Prostate gland (tissue), 2 donors: ENCODE results near the gene MYO5C. TPM values are rescaled to one million over a fixed set of nuclear protein-coding genes. Genes with fewer than 3 reads are reported as not detected.

Source experiments
- DNase-seq: peaks from one replicate; pipeline ENCODE4 v3.0.0-alpha.2; 2019; ENCODE audit warnings: low spot score
- H3K27ac ChIP-seq, 2 donors: fragments of 200-600 bp; sonication (generic); 2 replicates each; pipeline ENCODE4 v1.5.1; 2017 to 2019
- H3K27me3 ChIP-seq: fragments of 200-600 bp; sonication (generic); replicated peaks from 2 replicates; pipeline ENCODE4 v1.5.1; 2019; ENCODE audit not compliant: insufficient read depth
- H3K36me3 ChIP-seq, 2 donors: fragments of 200-600 bp; sonication (generic); 1 replicate in 1 of 2; 2 replicates in 1 of 2; pipeline versions ENCODE4 v1.5.1 to v1.8.1; 2017 to 2019
- H3K4me1 ChIP-seq: fragments of 200-600 bp; sonication (generic); replicated peaks from 2 replicates; pipeline ENCODE4 v1.5.1; 2019
- H3K4me3 ChIP-seq, 2 donors: fragments of 200-600 bp; sonication (generic); 2 replicates each; pipeline ENCODE4 v1.5.1; 2017 to 2019
- H3K9me3 ChIP-seq: fragments of 200-600 bp; sonication (generic); 2 replicates; pipeline ENCODE4 v1.5.1; 2017
- CTCF ChIP-seq, 4 experiments: fragments of 200-600 bp in 2 of 4; fragments of 450-650 bp in 2 of 4; sonication (generic) in 2 of 4; IDR thresholded peaks; 1 replicate in 3 of 4; 2 replicates in 1 of 4; pipeline ENCODE4 v1.5.1; 2016 to 2019; ENCODE audit warnings: antibody characterized with exemption in 4 of 4, mild to moderate bottlenecking in 2 of 4, moderate library complexity in 2 of 4
- POLR2A ChIP-seq: fragments of 450-650 bp; IDR thresholded peaks from one replicate; pipeline ENCODE4 v1.6.1; 2016; ENCODE audit warnings: antibody characterized with exemption, mild to moderate bottlenecking
- POLR2AphosphoS5 ChIP-seq: sonication (generic); formaldehyde crosslinking; IDR thresholded peaks from one replicate; pipeline ENCODE4 v1.6.1; 2017; ENCODE audit warnings: antibody characterized with exemption
- WGBS: methylation state at CpG from one replicate; pipeline ENCODE4 v1.1.5; 2018; 5-methylcytosine and 5-hydroxymethylcytosine counted together
- intact Hi-C: fragments of 100-400 bp; cut with DNase I; formaldehyde crosslinking; loops from one replicate; pipeline ENCODE4 v1.14.2; 2022
- total RNA-seq, 2 donors: library from RNA; depleted of rRNA; stranded (reverse); fragments of >200 nt; gene quantifications; one replicate each; pipeline ENCODE4 v1.1.0, GENCODE V29; 2016

Gene MYO5C
- total RNA-seq, 2 donors from 2014 or later = 53.5 to 59.9 TPM

GRCh38 chr15:52256930-52257733, 38.5 kb downstream of the MYO5C start:
- no peak for TF ChIP-seq CTCF (IDR thresholded peaks at IDR 0.05)
- no peak for TF ChIP-seq POLR2AphosphoS5
- no peak for TF ChIP-seq POLR2A
- H3K9me3 ChIP-seq = no peaks in the 10 kb centered on the region
- no peak for DNase-seq
- intact Hi-C loops = loop anchor here (5.0 kb wide), 1 partner anchor 480 kb away; no protein-coding TSS in a partner anchor
- no peak overlapping the region for H3K27ac ChIP-seq
- 80% methylated on average over 10 of the region's 10 CpGs for WGBS
- H3K36me3 ChIP-seq = no peaks in the 10 kb centered on the region
- no peaks in the 10 kb centered on the region for H3K27me3 ChIP-seq
- H3K4me1 ChIP-seq = peaks cover 5% of the 10 kb centered on the region
- H3K4me3 ChIP-seq = no peak overlapping the region

- no peaks in the 10 kb centered on the region for H3K9me3 ChIP-seq
- no peaks in the 10 kb centered on the region for H3K36me3 ChIP-seq
- H3K27ac ChIP-seq = no peak overlapping the region
- intact Hi-C loops = loop anchor here (5.0 kb wide), 1 partner anchor 481 kb away; no protein-coding TSS in a partner anchor
- no peaks in the 10 kb centered on the region for H3K27me3 ChIP-seq
- WGBS = 6% methylated on average over 10 of the region's 10 CpGs
- no peak overlapping the region for H3K4me3 ChIP-seq
- H3K4me1 ChIP-seq = peaks cover 5% of the 10 kb centered on the region
- DNase-seq = peak; percentile 72
- no peak for TF ChIP-seq POLR2A
- peak; percentile 57 for TF ChIP-seq POLR2AphosphoS5
- TF ChIP-seq CTCF (IDR thresholded peaks at IDR 0.05) = peak; percentile 78 to 90 (median 88)
Measured at GRCh38 chr15:52256366-52256765, 39.2 kb downstream of the MYO5C start.

DNA sequence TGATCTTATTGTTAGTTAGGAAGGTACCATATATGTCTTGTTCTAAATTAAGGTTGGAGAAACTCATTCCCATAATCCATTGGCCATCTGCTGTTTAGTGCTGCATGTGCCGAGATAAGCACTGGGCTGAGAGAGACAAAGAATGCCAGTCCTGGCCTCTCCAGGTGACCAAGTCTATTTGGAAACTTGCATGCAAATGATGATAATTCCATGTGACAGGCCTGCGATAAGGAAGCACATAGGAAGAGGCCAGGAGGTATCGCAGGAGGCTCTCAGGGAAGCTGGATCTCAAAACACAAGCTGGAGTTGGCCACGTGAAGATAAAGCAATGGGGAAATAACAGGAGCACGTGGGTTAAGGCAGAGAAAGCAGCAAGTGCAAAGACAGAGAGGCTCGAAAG, 39.7 kb downstream of the MYO5C start:
- H3K36me3 ChIP-seq = no peaks in the 10 kb centered on the region
- no peaks in the 10 kb centered on the region for H3K9me3 ChIP-seq
- H3K4me1 ChIP-seq = peaks cover 5% of the 10 kb centered on the region
- intact Hi-C loops = loop anchor here (5.0 kb wide), 1 partner anchor 481 kb away; no protein-coding TSS in a partner anchor
- TF ChIP-seq POLR2AphosphoS5 (no peak), POLR2A (no peak), CTCF (IDR thresholded peaks at IDR 0.05) (no peak)
- H3K27ac ChIP-seq = no peak overlapping the region
- no peak overlapping the region for H3K4me3 ChIP-seq
- 70% methylated on average over 6 of the region's 6 CpGs for WGBS
- DNase-seq = no peak
- H3K27me3 ChIP-seq = no peaks in the 10 kb centered on the region

GRCh38 chr15:52255008-52255407, 40.6 kb downstream of the MYO5C start:
- H3K9me3 ChIP-seq = no peaks in the 10 kb centered on the region
- intact Hi-C loops = loop anchor here (5.0 kb wide), 1 partner anchor 482 kb away; no protein-coding TSS in a partner anchor
- WGBS = 62% methylated on average over 1 of the region's 1 CpG
- no peaks in the 10 kb centered on the region for H3K36me3 ChIP-seq
- DNase-seq = no peak
- H3K27ac ChIP-seq = no peak overlapping the region
- no peak overlapping the region for H3K4me3 ChIP-seq
- H3K27me3 ChIP-seq = no peaks in the 10 kb centered on the region
- TF ChIP-seq CTCF (IDR thresholded peaks at IDR 0.05) (no peak), POLR2AphosphoS5 (no peak), POLR2A (no peak)
- H3K4me1 ChIP-seq = peaks cover 5% of the 10 kb centered on the region

DNA sequence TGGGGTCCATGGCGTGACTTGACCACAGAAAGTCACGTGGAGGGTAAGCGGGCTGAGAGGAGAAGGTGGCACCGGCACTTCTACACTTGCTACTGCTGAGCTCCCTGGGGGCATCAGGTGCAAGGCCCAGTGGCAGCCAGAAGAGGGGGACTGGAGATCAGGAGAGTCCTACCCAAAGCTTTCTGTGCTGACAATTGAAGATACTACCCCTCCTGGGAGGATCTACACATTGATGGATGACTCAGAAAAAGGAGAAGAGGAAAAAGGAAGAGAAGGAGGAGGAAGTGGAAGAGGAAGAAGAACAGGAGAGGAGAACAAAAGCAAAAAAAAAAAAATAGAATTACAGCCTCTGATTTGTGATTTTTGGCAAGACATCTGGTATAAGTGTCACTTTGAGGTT, 41.2 kb downstream of the MYO5C start:
- Histone ChIP-seq H3K36me3 (no peaks in the 10 kb centered on the region), H3K4me1 (peaks cover 5% of the 10 kb centered on the region), H3K9me3 (no peaks in the 10 kb centered on the region), H3K27me3 (no peaks in the 10 kb centered on the region), H3K27ac (no peak overlapping the region), H3K4me3 (no peak overlapping the region)
- intact Hi-C loops = no loop called here
- TF ChIP-seq POLR2A = no peak
- no peak for TF ChIP-seq CTCF (IDR thresholded peaks at IDR 0.05)
- no peak for TF ChIP-seq POLR2AphosphoS5
- no peak for DNase-seq
- 88% methylated on average over 4 of the region's 4 CpGs for WGBS
